Skeletal muscle tissue (tissue), 4 donors: Measurements from ENCODE around the gene TMEM212. TPM values are rescaled to one million over a fixed set of nuclear protein-coding genes. Genes with fewer than 3 reads are reported as not detected.
A peak's percentile ranks its signal among the peaks of the same experiment; 100 is the strongest.
"Not testable (repeated sequence)": the region's sequence is repeated elsewhere in the genome, so short reads cannot be mapped to it uniquely, and the experiment has no call there.

Source experiments
- H3K27ac ChIP-seq: one replicate; pipeline ENCODE4 v1.7.0; 2013; ENCODE audit warnings: mild to moderate bottlenecking, low read depth, low read length, inconsistent platforms
- H3K27me3 ChIP-seq, 3 donors: one replicate each; pipeline ENCODE4 v1.7.0; 2013; ENCODE audit warnings: low read length in 3 of 3; ENCODE audit not compliant: control insufficient read depth in 3 of 3, insufficient read depth in 3 of 3
- H3K36me3 ChIP-seq, 3 donors: one replicate each; pipeline ENCODE4 v1.7.0; 2013; ENCODE audit warnings: low read length in 3 of 3; ENCODE audit not compliant: control insufficient read depth in 3 of 3, insufficient read depth in 3 of 3
- H3K4me1 ChIP-seq, 3 donors: one replicate each; pipeline ENCODE4 v1.7.0; 2013; ENCODE audit warnings: low read length in 3 of 3, mild to moderate bottlenecking in 3 of 3; ENCODE audit not compliant: control insufficient read depth in 3 of 3, insufficient read depth in 3 of 3
- H3K4me3 ChIP-seq, 3 donors: one replicate each; pipeline ENCODE4 v1.7.0; 2013; ENCODE audit warnings: low read length in 3 of 3
- H3K9ac ChIP-seq, 3 donors: one replicate each; pipeline ENCODE4 v1.7.0; 2013; ENCODE audit warnings: low read length in 3 of 3, mild to moderate bottlenecking in 3 of 3, moderate library complexity in 2 of 3, low read depth in 1 of 3
- H3K9me3 ChIP-seq, 3 donors: one replicate each; pipeline ENCODE4 v1.7.0; 2013; ENCODE audit warnings: low read length in 3 of 3; ENCODE audit not compliant: control insufficient read depth in 3 of 3
- total RNA-seq: library from RNA; depleted of rRNA; stranded (reverse); fragments of >200 nt; gene quantifications from one replicate; pipeline ENCODE4 v1.2.3, GENCODE V29; 2014
- donor health status: Osteomylitis.

Gene TMEM212
- total RNA-seq, 1 donor from 2014 or later, result not detected

GRCh38 chr3:171812811-171813210 is 30.3 kb upstream of the TMEM212 start:
- no peak overlapping the region for H3K27ac ChIP-seq
- no peak overlapping the region for H3K9ac ChIP-seq
- H3K27me3 ChIP-seq, result no peaks in the 10 kb centered on the region
- H3K4me3 ChIP-seq, result no peak overlapping the region
- peaks cover 5 to 11% (median 9%) of the 10 kb centered on the region in 3 donors for H3K4me1 ChIP-seq
- H3K9me3 ChIP-seq, result no peaks in the 10 kb centered on the region
- no peaks in the 10 kb centered on the region for H3K36me3 ChIP-seq

- Histone ChIP-seq H3K36me3 (no peaks in the 10 kb centered on the region), H3K9ac (no peak overlapping the region), H3K27me3 (no peaks in the 10 kb centered on the region), H3K27ac (peak overlapping the region; percentile 41), H3K4me1 (peaks cover 5 to 11% (median 9%) of the 10 kb centered on the region in 3 donors), H3K4me3 (no peak overlapping the region), H3K9me3 (no peaks in the 10 kb centered on the region)
Measured at GRCh38 chr3:171813278-171813896, 29.8 kb upstream of the TMEM212 start.

- H3K36me3 ChIP-seq, result no peaks in the 10 kb centered on the region
- peak overlapping the region; percentile 41 for H3K27ac ChIP-seq
- no peaks in the 10 kb centered on the region for H3K27me3 ChIP-seq
- H3K9ac ChIP-seq, result no peak overlapping the region
- peaks cover 5 to 11% (median 9%) of the 10 kb centered on the region in 3 donors for H3K4me1 ChIP-seq
- H3K4me3 ChIP-seq, result no peak overlapping the region
- no peaks in the 10 kb centered on the region for H3K9me3 ChIP-seq
Measured at GRCh38 chr3:171813897-171814460, 29.2 kb upstream of the TMEM212 start.

GRCh38 chr3:171814662-171815061 is 28.5 kb upstream of the TMEM212 start:
- H3K9ac ChIP-seq, H3K36me3 ChIP-seq, H3K4me1 ChIP-seq, H3K9me3 ChIP-seq, H3K27ac ChIP-seq, H3K4me3 ChIP-seq, H3K27me3 ChIP-seq: not testable (repeated sequence)

- H3K27ac ChIP-seq, result no peak overlapping the region
- H3K36me3 ChIP-seq, result no peaks in the 10 kb centered on the region
- H3K9me3 ChIP-seq, result no peaks in the 10 kb centered on the region
- no peak overlapping the region for H3K9ac ChIP-seq
- H3K4me3 ChIP-seq, result no peak overlapping the region
- H3K27me3 ChIP-seq, result no peaks in the 10 kb centered on the region
- H3K4me1 ChIP-seq, result no peaks in the 10 kb centered on the region
Measured at GRCh38 chr3:171815973-171816595, 27.1 kb upstream of the TMEM212 start.

GRCh38 chr3:171817074-171817800 is 25.9 kb upstream of the TMEM212 start:
- H3K27me3 ChIP-seq, result no peaks in the 10 kb centered on the region
- H3K4me3 ChIP-seq, result no peak overlapping the region
- H3K4me1 ChIP-seq, result no peaks in the 10 kb centered on the region
- no peaks in the 10 kb centered on the region for H3K9me3 ChIP-seq
- no peak overlapping the region for H3K9ac ChIP-seq
- H3K27ac ChIP-seq, result no peak overlapping the region
- H3K36me3 ChIP-seq, result no peaks in the 10 kb centered on the region

GRCh38 chr3:171821044-171821443 is 22.1 kb upstream of the TMEM212 start:
- no peak overlapping the region for H3K4me3 ChIP-seq
- H3K4me1 ChIP-seq, result peaks cover 0 to 9% (median 8%) of the 10 kb centered on the region in 3 donors
- H3K27ac ChIP-seq, result no peak overlapping the region
- H3K9me3 ChIP-seq, result no peaks in the 10 kb centered on the region
- no peak overlapping the region for H3K9ac ChIP-seq
- no peaks in the 10 kb centered on the region for H3K36me3 ChIP-seq
- H3K27me3 ChIP-seq, result no peaks in the 10 kb centered on the region

- Histone ChIP-seq H3K27ac (no peak overlapping the region), H3K9me3 (no peaks in the 10 kb centered on the region), H3K4me3 (no peak overlapping the region), H3K4me1 (peaks cover 0 to 9% (median 8%) of the 10 kb centered on the region in 3 donors), H3K36me3 (no peaks in the 10 kb centered on the region), H3K27me3 (no peaks in the 10 kb centered on the region), H3K9ac (no peak overlapping the region)
Measured at GRCh38 chr3:171821778-171822358, 21.3 kb upstream of the TMEM212 start.

- no peak overlapping the region for H3K27ac ChIP-seq
- peaks cover 0 to 9% (median 8%) of the 10 kb centered on the region in 3 donors for H3K4me1 ChIP-seq
- H3K9ac ChIP-seq, result no peak overlapping the region
- H3K4me3 ChIP-seq, result no peak overlapping the region
- no peaks in the 10 kb centered on the region for H3K9me3 ChIP-seq
- H3K27me3 ChIP-seq, result no peaks in the 10 kb centered on the region
- H3K36me3 ChIP-seq, result no peaks in the 10 kb centered on the region
Measured at GRCh38 chr3:171822431-171823106, 20.6 kb upstream of the TMEM212 start.
